GM18508 (cell line): ENCODE measurements around the gene NCR3LG1.

Experiments
- ATAC-seq: cut with Tn5 transposase; IDR thresholded peaks from one replicate; pipeline ENCODE4 v1.9.1; 2021; ENCODE audit warnings: moderate number of reproducible peaks; ENCODE audit not compliant: insufficient read depth, unreplicated experiment

NCR3LG1 gene

DNA sequence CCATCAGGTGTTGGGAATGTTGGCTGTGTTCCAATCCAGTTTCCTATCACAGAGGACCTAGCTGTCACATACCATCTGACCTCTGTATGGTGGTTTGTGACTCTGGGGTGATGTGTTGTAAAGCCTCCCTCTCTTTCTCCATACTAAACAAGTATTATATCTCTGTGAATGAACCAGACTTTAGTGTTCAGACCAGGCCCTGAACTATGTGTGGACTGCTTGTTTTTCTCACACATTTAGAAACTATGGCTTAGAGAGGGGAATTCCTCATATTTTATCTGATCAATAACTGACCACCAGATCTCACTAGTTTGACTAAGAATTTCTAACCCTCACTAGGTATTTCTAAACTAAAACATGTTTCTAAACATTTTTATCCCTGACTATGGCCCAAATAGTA is 17.5 kb downstream of the NCR3LG1 start:
- no peak for ATAC-seq

DNA sequence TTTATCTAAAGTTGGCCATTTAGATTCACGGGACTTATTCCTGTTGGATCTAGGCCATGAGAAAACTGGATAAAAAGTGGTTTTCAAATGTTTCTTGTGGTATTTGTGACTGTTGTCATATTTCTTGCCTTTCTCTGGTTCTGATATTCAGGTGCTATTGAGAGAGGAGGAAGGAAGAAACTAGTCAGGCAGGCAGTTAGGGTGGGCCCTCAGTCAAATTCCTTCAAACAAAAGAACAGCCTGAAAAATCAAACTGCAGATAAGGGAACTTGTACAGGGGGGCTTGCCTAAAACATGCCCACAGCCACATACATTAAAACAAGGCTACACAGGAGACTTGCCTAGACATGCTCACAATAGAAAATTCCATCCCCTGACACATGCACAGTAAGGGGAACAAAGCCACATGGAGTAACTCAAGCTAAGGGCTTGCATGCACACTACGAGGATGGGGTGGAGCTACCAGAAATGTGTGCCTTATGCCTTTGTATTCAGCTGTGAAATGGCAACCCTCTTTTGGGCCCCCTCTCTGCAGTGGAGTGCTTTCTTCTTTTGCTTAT is 18.2 kb downstream of the NCR3LG1 start:
- ATAC-seq: no peak

DNA sequence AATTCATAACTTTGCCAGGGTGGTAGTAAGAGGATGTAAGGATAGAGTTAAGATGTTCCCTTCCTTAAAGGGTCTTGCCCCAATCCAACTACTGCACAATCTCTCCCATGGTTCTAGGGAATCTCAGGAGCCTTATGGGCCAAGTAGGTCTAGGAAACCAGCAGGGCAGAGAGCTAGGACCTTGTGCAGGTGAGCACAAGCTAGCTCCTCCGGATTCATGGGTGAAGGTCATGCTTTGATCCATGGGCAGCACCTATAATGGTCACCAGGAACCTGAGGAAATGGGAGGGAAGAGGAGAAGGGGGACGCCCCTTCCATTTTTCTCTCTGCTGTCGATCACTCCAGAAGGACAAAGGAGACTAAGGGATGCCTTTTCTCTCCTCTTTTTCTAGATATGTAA is 20.0 kb downstream of the NCR3LG1 start:
- no peak for ATAC-seq

DNA sequence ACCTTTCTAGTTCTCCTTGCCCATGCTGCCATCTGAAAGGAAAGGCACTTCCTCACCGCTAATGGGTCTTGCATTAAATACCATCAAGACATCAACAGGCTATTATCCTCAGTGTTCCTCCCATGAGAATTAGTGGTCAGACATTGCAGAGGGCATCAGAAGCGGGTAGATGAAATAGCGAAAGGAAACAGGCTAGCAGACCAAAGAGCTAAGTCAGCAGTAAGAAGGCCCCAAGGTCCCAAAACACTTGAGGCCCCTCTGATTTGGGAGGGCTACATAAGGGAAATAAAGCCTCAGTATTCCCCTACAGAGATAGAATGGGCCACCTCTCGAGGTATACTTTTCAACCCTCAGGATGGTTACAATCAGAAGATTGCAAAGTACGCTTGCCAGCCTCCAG is 23.9 kb downstream of the NCR3LG1 start:
- ATAC-seq: no peak

DNA sequence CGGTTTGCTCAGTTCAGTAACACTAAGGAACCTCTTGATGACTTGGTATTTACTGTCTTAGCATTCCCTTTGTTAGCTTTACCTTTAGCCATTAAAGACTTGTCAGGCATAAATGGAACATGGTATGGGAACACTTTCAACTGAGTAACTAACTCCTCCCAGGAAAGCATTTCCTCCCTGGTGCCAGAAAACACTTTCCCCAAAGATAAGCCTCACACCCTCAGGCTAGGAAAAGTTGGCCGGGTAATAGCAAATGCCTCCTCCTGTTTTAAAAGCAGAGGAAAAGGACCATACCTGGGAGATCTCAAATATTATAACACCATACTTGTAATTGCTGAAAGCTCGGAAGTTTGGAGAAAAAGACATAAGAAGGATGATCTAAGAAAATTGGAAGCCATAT is 24.9 kb downstream of the NCR3LG1 start:
- no peak for ATAC-seq

DNA sequence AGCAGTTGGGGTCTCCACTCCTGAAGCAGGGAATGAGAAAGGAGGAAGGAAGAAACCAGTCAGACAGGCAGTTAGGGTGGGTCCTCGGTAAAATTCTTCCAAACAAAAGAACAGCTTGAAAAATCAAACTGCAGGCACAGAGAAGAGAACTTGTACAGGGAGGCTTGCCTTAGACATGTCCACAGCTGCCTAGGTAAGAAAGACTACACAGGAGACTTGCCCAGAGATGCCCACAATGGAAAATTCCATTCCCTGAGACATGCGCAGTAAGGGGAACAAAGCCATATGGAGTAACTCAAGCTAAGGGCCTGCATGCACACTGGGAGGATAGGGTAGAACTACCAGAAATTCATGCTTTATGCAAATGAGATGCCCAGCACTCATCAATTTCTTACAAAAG is 27.1 kb downstream of the NCR3LG1 start:
- no peak for ATAC-seq

DNA sequence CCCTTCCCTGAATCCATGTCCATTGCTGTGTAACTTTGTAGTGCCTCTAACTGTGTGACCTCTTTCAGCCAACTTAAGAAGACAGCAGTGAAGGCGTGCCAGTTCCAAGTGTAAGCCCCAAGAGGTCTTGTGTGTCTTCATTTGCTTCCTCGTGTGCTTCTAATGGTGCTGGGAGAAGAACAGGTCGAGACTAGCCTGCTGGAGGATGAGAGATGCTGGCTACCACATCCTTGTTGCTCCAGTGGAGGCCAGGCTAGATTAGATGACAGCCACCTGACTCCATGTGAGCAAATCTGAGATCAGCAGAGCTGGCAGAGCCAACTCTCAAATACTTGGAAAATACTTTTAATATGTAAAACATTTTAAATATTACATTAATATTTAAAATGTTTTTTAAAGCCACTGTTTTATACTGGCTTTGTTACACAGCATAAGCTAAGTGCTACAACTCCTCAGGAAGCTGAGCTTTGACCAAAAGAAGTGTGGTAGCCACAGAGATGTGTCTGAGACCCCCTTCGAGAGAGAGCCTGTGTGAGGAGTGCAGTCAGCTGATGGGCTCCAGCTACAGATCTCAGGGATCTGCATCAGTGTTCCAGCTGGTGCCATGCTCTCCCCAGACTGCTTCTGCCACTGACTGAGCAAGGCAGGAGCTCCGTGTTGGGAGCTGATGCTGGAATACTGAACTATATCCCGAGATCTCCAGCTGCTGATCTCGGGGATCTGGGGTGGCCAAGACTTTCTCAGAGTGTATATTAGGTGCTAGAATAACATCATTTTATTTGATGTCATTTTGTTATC is 28.0 kb downstream of the NCR3LG1 start:
- ATAC-seq: no peak

DNA sequence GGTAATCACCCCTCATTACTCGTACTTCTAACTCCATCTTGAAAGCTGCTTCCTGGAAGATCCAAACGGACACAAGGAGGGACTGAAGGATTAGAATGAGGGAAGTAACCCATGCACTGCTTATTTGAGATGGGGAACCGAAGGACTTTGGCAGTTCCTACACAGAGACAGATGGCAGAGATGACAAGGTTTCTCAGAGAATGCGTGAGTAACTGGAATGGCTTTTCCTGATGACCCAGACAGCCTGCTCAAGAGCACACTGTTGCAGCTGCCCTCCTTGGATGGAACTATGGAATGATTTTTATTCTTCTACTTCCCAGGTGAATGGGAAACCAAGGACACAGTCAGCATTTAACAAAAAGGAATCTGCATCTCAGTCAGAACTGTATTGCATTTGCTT is 29.6 kb downstream of the NCR3LG1 start:
- ATAC-seq: no peak

DNA sequence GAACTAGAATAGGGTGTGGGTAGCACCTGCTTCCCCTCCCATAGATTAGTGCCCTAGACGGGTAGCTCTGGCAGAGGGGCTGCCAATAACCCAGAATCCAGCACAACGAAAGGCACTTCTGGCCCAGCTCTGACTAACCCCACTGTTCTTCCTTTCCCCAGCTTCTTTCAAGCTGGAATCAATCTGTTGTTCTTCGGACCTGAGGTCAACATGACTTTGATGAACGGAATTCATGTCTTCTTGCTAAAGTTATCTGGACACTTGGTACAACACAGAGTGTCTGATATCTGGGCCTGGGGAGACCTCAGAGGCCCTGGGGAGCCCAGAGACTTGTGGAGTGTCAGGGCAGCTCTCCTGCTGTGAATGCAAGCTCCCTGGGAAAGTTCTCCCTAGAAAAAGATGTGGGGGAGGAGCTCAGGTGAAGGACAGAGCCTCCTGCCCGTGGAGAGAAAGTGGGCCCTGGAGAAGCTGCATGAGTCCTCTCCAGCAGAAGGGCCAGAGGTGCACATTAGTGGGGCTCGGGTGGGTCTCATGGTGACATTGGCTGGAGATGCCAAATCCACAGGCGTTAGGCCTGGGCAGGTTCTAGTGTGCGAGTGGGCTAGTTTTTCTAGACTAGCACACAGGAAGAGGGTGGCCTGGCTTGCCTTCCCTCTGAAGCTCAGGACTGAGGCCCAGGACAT is 30.6 kb downstream of the NCR3LG1 start:
- no peak for ATAC-seq

DNA sequence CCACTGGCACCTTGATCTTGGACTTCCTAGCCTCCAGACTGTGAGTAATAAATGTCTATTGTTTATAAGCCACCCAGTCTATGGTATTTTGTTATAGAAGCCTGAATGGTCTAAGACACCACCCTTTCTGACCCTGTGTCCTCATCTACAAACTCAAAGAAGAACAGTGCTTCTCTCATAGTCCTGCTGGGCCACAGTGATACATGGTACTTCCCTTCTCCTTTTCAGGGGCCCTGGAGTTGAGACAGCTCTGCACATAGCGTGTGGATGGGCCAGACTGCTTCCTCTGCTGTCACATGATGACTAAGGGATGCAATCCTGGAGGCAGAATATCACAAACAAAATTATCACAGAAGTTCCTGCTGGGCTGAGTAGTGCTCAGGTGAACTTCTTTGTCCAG is 31.9 kb downstream of the NCR3LG1 start:
- no peak for ATAC-seq

DNA sequence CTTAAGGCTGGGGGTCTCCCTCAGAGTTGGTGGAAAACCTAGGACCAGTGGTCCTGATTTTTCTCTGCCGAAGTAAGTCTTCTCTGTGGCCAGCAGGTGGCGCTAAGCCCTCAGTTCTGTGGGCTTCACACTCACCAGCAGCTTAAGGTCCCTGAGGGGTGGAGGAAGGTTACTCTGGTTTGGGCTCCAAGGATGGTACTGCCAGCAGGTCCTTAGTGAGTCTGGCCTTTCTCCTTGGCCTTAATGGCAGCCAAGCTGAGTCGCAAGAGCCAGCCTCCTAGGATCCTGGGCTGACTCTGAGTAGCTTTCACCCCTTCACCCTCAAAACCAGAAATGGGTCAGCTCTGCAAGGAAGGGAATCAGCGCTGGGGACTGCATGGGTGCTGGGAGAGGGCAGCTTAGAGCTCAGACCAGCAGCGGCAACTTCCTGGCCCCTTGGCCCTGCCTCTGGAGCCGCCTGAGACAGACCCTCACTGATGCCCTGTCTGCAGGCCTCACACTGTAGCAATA is 32.5 kb downstream of the NCR3LG1 start:
- ATAC-seq: no peak

DNA sequence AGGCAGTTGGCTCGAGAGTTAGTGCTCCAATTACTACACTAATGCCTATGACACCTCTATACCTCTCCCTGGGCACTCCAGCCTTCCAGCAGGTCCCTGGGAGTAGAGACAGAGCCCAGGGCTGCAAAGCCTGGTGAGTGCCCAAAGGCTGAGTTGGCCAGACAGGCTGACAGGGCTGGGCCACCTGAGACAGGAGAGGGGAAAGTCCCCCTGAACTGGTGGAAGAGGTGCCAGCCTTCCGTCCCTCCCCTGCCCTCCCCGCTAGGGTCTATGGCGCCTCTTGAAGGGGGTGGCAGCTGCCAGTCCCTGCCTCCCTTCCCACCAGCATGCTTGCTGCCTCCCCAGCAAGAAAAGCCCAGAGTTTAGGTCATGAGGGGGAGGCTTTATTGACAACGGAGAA is 33.9 kb downstream of the NCR3LG1 start:
- ATAC-seq: no peak

DNA sequence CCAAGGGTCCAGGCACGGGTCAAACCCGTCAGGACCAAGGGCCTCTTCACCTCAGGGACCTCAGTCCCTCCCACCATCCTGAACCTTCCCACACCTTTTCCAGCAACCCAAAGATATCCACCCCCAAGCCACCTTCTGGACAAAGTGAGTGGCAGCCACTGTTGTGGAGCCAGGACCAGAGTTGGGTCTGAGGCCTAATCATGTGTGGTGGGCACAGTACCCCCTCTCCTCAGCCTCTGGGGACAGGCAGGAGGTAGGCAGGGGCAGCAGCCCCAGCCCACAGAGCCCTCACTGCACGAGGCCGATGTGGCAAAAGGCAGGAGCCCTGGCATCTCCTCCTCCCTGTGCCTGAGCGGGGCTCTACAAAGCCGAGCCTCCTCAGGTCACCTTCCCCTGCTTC is 34.3 kb downstream of the NCR3LG1 start:
- no peak for ATAC-seq

DNA sequence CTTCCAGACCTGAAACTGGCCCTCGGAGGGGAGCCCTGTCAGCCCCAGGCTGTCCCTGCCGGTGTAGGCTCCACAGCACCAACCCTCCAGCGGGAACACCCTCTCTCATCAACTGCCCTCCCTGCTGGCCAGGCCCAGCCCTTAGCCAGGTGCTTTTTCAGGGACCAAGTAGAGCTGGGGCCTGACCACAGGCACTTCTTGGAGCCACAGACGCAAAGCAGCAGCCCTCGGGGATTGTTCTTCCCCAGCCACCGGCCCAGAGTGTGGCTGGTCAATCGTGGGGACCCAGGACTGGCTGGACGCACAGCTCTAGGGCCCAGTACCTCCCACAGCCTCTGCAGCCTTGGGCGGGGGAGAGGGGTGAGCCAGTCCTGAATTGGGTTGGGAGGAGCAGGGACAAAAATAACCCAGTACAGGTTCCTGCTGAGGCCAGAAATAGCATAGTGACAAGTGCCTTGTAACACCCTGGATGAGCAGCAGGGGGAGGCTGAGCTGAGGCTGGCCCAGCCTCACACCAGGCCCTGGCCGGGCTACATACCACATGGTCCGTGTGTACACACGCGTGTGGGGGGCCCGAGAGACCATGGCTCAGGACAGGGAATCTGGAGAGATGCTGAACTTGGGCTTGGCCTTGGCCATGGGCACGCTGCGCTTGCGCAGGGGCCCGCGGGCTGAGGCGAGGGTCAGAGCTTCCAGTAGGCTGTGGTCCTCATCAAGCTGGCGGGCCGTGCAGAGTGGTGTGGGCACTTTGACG is 34.9 kb downstream of the NCR3LG1 start:
- ATAC-seq: no peak

DNA sequence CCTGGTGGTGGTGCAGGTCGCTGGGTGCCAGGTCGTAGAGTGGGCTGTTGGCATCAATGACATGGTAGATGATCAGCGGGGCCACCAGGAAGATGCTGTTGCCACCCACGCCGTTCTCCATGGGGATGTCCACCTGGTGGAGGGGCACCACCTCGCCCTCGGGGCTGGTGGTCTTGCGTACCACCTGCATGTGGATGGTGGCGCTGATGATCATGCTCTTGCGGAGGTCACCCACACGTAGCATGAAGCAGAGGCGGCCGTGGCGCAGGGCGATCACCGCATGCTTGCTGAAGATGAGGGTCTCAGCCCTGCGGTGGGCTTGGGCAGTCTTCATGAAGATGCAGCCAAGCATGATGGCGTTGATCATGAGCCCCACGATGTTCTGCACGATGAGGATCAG is 35.7 kb downstream of the NCR3LG1 start:
- ATAC-seq: no peak

DNA sequence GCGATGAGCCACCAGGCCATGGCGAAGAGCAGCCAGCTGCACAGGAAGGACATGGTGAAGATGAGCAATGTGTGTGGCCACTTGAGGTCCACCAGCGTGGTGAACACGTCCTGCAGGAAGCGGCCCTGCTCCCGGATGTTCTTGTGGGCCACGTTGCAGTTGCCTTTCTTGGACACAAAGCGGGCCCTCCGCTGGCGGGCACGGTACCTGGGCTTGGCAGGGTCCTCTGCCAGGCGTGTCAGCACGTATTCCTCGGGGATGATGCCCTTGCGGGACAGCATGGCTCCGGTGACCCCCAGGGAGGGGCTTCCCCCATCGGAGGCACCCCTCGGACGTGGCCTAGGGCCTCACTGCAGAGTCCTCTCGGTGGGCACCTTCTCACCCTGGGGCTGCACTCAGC is 36.2 kb downstream of the NCR3LG1 start:
- no peak for ATAC-seq

DNA sequence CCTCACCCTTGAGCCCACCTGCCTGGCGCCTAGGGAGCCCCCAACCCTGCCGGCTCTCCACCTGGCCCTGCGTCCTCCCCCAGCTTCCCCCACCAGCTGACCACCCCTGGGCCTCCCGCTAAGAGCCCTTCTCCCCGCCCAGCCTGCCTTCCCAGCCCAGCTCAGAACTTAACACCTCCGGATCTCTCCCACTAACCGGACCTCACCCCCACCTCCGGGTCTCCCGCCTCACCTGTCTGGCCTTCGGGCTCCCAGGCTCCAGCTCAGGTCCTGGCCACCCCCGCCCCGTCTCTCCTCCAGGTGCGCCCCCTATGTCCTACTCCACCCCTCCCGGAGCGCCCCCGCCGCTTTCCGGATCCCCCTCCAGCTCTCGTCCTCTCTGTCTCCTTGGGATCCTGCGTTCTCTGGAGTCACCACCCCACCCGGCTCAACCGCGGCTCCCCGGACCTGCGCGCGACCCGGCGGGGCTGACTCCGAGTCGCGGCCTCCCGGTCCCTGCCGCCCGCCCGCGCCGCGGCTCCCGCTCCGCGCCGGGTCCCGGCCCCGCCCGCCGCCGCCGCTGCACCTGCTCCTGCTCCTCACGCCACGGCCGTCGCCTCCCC is 37.1 kb downstream of the NCR3LG1 start, which contains the start of gene KCNJ11:
Gene KCNJ11, minus strand, starts transcription at position 51 of the 602 bp plus-strand sequence. CDS start 568 bp downstream, outside the sequence.
- ATAC-seq: no peak

DNA sequence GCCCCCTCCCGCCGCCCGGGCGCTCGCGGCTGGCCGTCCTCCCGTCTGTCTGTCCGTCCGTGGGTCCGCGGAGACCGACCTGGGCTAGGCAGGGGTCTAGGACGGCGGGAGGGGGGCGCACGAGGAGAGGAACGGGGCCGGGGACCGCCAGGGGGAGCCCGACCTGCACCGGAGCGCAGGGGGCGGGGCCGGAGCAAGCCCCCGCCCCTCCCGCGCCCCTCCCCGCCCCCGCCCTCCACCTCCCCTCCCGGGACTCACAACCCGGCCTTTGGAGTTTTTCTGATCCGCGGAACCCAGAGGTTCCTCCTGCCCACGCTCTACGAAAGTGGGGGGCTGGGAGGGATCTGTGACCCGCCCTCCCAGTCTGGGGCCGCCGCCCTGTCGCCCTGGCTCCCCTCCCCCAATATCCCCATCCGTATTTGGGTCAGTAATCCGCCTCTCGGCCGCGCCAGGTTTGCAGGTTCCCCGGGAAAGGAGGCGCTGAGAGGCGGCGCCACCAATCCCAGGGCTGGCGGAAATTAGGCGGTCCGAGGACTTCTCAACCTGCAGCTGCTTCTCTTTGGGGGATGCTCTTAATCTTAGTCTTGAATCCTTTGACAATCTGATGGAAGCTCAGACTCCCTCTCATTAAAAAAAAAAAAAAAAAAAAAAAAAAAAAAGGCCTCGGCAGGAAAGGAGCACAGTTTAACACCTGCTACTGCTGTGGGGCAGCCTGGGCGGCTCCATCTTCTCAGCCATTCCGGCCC is 37.8 kb downstream of the NCR3LG1 start:
- no peak for ATAC-seq

DNA sequence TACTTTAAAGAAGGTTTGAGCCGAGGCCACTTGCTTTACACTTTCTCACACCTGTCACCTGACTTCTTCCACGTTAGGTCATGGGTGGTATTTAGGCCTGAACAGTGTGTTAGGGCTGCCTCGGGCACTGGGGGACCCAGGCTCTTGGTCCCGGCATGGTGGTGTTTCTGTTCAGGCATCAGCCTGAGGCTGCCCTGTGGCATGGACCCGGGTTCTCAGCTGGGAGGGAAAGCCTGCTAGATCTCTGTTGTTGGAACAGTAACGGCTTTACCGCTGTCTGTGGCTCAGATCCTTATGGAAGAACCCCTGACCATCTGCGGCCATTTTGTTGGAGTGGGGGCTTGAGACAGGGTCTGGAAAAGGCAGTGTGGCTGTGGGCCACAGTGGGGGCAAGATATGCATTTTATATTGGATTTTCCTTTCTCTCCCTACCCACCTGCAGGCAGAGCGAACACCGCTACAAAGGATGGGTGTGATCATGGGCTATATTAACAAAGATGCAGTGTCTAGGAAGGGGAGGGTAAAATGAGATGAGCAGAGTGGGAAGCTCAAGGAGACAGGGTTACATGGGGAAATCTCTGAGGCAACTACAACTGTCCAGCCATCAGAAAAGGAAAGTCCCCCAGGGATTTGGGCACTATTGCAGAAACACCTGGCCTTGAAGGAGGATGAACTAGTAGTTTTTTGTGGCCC is 38.5 kb downstream of the NCR3LG1 start:
- no peak for ATAC-seq
